Neural cell (in vitro differentiated cells): Measurements from ENCODE around the gene TRPM4.

Experiments
- CTCF ChIP-seq: fragments of 450-650 bp; IDR thresholded peaks from 2 replicates; pipeline ENCODE4 v1.5.1; 2014; ENCODE audit warnings: antibody characterized with exemption, mild to moderate bottlenecking, moderate library complexity; ENCODE audit not compliant: poor library complexity, severe bottlenecking
- RAD21 ChIP-seq: fragments of 450-650 bp; conservative IDR thresholded peaks from 2 replicates; pipeline ENCODE4 v1.6.1; 2014; ENCODE audit warnings: antibody characterized with exemption, mild to moderate bottlenecking, moderate library complexity
- REST ChIP-seq: IDR thresholded peaks from 2 replicates; pipeline ENCODE4 v1.6.1; 2012; ENCODE audit warnings: borderline replicate concordance

GRCh38 chr19:49229416-49229815 lies 71.8 kb downstream of the TRPM4 start:
- TF ChIP-seq RAD21 (no peak), CTCF (no peak), REST (no peak)
